ENCODE data around the gene KCTD11. TPM values are rescaled to one million over a fixed set of nuclear protein-coding genes. Genes with fewer than 3 reads are reported as not detected.
"Not testable (repeated sequence)": the region's sequence is repeated elsewhere in the genome, so short reads cannot be mapped to it uniquely, and the experiment has no call there.

The KCTD11 gene
- total RNA-seq, 2 donors from 2014 or later, result 8.8 to 10.0 TPM

GRCh38 chr17:7357381-7357780, 5.4 kb downstream of the KCTD11 start:
- intact Hi-C loops (cut with DNase I), result loop anchor here in 1 of 2 donors (5.0 to 10.0 kb wide), 3 partner anchors 77 to 207 kb away; partner anchors contain the start of genes FGF11, SENP3 and TMEM102
- no peak for DNase-seq (ENCODE audit: low spot score)

DNA sequence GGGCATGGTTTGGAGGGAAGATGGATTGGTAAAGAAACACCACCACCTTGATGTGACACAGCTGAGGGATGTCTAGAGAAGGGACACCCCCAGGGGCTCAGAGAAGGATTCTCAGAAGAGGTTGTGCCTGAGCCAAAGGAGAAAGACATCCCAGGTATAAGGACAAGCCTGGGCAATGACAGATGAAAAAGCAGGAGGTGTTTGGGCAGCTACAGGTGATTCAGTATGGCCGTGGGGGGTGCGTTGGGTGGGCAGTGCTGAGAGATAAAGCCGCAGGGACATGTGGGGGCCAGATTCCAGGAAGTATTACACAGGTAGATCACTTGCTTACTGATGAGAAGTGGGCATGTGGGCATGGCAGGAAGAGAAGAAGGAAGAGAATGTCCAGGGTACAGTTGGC, 9.9 kb downstream of the KCTD11 start:
- intact Hi-C loops (cut with DNase I), result no loop called here
- no peak for DNase-seq (ENCODE audit: low spot score)

GRCh38 chr17:7363311-7363710, 11.3 kb downstream of the KCTD11 start:
- intact Hi-C loops (cut with DNase I), result no loop called here
- no peak for DNase-seq (ENCODE audit: low spot score)

GRCh38 chr17:7365963-7366362, 14.0 kb downstream of the KCTD11 start:
- intact Hi-C loops (cut with DNase I); DNase-seq (ENCODE audit: low spot score): not testable (repeated sequence)

DNA sequence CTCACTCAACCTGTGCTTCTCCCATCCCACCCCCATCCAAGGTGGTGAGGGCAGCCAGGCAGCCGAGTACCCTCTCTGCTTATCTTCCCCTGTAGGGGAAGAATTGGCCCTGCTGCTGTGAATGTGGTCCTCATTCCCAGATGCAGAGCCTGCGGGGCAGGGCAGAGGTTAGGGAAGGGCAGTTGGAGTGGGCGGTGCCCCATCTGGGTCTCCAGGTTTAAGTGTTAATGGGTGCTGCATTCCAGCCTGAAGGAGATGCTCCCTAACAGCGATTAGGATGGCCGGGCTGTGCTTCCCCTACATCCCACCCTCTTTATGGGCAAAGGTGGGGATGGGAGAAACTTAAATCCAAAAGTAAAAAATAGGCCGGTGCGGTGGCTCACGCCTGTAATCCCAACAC, 15.1 kb downstream of the KCTD11 start:
- intact Hi-C loops (cut with DNase I), result no loop called here
- no peak for DNase-seq (ENCODE audit: low spot score)

DNA sequence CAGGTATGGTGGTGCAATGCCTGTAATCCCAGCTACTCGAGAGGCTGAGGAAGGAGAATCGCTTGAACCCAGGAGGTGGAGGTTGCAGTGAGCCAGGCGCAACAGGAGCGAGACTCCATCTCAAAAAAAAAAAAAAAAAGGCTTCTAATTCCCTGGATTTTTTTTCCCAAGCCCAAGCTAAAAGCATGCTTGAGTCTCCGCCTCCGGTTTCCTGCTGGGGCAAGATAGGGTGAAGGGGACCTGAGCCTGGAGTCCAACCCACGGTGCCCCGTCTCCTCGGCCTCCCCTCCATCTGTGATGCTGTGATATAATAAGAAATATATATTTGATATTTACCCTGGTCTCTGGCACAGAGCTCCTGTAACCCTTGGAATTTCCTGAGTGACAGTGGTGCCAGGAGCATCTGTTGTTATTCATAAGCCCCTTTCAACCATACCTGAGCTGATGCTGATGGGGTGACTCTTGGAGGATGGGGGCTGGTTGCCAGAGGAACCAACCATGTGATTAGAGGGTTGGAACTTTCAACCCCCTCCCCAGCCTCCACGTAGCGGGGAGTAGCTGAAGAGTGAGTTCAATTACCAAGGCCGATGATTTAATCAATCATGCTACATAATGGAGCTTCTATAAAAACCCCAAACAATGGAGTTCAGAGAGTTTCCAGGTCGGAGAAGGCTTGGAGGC, 16.1 kb downstream of the KCTD11 start:
- DNase-seq (ENCODE audit: low spot score), result no peak
- intact Hi-C loops (cut with DNase I), result no loop called here

GRCh38 chr17:7368599-7368994, 16.6 kb downstream of the KCTD11 start:
- DNase-seq (ENCODE audit: low spot score); intact Hi-C loops (cut with DNase I): not testable (repeated sequence)

- intact Hi-C loops (cut with DNase I), result no loop called here
- no peak for DNase-seq (ENCODE audit: low spot score)
Observed at GRCh38 chr17:7369825-7370224, 17.9 kb downstream of the KCTD11 start.

DNA sequence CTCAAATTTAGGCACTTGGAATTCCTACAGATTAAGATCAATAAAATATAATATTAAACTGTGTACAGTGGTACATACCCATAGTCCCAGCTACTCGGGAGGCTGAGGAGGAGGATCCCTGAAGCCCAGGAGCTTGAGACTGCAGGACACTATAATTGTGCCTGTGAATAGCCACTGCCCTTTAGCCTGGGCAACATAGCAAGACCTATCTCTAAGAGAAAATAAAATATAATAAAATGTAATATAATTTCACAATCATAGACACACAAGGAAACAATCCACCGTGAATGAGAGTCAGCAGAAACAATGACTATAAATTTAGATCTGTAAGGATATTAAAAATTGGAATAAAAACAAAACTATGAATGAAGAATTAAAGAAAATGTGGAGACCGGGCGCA, 18.9 kb downstream of the KCTD11 start:
- intact Hi-C loops (cut with DNase I), result no loop called here
- no peak for DNase-seq (ENCODE audit: low spot score)

- intact Hi-C loops (cut with DNase I), result no loop called here
- DNase-seq (ENCODE audit: low spot score), result no peak
Observed at GRCh38 chr17:7374353-7374752, 22.4 kb downstream of the KCTD11 start.

DNA sequence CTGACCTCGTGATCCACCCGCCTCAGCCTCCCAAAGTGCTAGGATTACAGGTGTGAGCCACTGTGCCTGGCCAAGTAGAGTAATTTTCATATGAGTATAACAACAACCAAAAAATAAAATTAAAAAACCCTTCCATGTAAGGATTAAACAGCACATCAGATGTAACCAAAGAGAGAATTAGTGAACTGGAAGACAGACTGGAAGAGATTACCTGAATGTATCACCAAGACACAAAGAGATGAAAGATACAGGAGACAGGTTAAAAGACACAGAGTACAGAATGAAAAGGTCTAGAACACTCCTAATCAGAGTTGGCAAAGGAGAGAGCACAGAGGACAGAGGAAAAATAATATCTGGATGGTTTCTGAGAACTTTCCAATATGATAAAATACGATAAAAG, 27.2 kb downstream of the KCTD11 start:
- intact Hi-C loops (cut with DNase I), result no loop called here
- no peak for DNase-seq (ENCODE audit: low spot score)

DNA sequence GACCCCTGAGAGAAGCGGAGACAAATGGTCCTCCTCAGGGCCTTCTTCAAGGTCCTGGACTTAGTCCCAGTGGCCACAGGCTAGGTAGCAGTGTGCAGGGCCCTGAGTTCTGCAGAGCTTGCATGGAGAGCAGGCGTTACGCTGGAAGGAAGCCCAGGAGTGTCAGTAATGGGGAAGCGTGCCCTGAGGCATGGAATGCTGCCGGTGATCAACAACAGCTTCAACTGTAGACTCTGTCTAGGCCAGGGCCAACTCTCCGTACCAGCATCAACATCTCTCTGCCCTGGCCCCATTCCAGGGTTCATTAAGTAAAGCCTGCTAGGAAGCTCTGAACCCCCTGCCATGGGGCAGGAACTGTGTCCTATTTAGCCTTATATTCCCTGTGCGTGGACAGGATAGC, 28.4 kb downstream of the KCTD11 start:
- intact Hi-C loops (cut with DNase I), result no loop called here
- no peak for DNase-seq (ENCODE audit: low spot score)

- intact Hi-C loops (cut with DNase I), result no loop called here
- no peak for DNase-seq (ENCODE audit: low spot score)
Observed at GRCh38 chr17:7380855-7381683, 29.1 kb downstream of the KCTD11 start, which contains the start of gene TNK1. Gene TNK1 (plus strand): TSS chr17:7381089. CDS start chr17:7382927, 1,838 bp downstream.

- intact Hi-C loops (cut with DNase I), result no loop called here
- no peak for DNase-seq (ENCODE audit: low spot score)
Observed at GRCh38 chr17:7382901-7383300, 30.9 kb downstream of the KCTD11 start.

DNA sequence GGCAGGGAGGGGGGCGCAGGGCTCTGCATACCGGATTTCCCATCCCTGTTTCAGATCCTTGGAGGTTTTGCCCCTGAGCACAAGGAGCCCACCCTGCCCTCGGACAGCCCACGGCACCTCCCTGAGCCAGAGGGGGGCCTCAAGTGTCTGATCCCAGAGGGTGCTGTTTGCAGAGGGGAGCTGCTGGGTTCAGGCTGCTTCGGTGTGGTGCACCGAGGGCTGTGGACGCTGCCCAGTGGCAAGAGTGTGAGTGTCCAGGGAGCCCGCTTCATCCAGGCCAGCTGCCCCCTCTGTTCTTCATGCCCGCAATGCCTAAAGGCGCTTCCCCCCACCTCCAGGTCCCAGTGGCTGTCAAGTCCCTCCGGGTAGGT, 31.4 kb downstream of the KCTD11 start:
- no peak for DNase-seq (ENCODE audit: low spot score)
- intact Hi-C loops (cut with DNase I), result no loop called here

DNA sequence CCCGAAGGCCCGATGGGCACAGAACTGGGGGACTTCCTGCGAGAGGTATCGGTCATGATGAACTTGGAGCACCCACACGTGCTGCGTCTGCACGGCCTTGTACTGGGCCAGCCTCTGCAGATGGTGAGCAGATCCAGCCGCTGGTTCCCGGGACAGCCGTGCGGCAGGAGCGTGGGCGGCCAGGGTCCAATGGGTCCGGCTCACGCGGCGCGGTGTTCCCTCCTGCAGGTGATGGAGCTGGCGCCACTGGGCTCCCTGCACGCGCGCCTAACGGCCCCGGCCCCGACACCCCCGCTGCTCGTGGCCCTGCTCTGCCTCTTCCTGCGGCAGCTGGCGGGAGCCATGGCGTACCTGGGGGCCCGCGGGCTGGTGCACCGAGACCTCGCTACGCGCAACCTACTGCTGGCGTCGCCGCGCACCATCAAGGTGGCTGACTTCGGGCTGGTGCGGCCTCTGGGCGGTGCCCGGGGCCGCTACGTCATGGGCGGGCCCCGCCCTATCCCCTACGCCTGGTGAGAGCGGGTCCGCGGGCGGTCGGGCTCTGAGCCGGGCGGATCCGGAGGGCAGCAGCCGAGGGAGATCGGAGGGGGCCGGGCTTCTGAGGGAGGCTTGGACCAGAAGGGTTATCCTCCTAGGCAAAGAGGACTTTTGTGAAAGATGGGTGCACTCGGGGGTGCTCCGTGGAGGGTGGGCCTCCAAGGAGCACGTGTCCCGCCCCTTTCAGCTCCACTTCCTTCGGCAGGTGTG, 32.0 kb downstream of the KCTD11 start:
- no peak for DNase-seq (ENCODE audit: low spot score)
- intact Hi-C loops (cut with DNase I), result no loop called here

- intact Hi-C loops (cut with DNase I), result no loop called here
- DNase-seq (ENCODE audit: low spot score), result no peak
Observed at GRCh38 chr17:7384489-7385081, 32.6 kb downstream of the KCTD11 start.

GRCh38 chr17:7388856-7389255, 36.9 kb downstream of the KCTD11 start:
- DNase-seq (ENCODE audit: low spot score), result no peak
- intact Hi-C loops (cut with DNase I), result loop anchor here in 1 of 2 donors (1.0 kb wide), 1 partner anchor 11 kb away; no protein-coding TSS in a partner anchor
